ENCODE measurements around the gene BACE2.

GRCh38 chr21:41228492-41228891 is 60.5 kb downstream of the BACE2 start:
- TF ChIP-seq FOXM1 (IDR thresholded peaks at IDR 0.05; ENCODE audit: borderline replicate concordance) (no peak), TARDBP (IDR thresholded peaks at IDR 0.05) (no peak), BHLHE40 (IDR thresholded peaks at IDR 0.05; ENCODE audit: borderline replicate concordance) (no peak), SP1 (IDR thresholded peaks at IDR 0.05) (no peak), ELF4 (IDR thresholded peaks at IDR 0.05) (no peak), ZNF384 (IDR thresholded peaks at IDR 0.05) (no peak), FOXK2 (IDR thresholded peaks at IDR 0.05) (no peak), ARNT (IDR thresholded peaks at IDR 0.05) (no peak), SUZ12 (IDR thresholded peaks at IDR 0.05) (no peak), CTBP1 (IDR thresholded peaks at IDR 0.05; ENCODE audit: borderline replicate concordance) (no peak), NFRKB (IDR thresholded peaks at IDR 0.05) (no peak), HDGF (IDR thresholded peaks at IDR 0.05; ENCODE audit: borderline replicate concordance) (no peak), L3MBTL2 (conservative IDR thresholded peaks at IDR 0.05) (no peak), LEF1 (IDR thresholded peaks at IDR 0.05; ENCODE audit: borderline replicate concordance) (no peak)
